Suppressor macrophage treated with lipopolysaccharide for 4 hours (primary cell): ENCODE data around the gene NFAM1.

ENCODE experiments used
- DNase-seq: peaks from one replicate; pipeline ENCODE4 v3.0.0-alpha.2; 2020

Gene NFAM1

DNA sequence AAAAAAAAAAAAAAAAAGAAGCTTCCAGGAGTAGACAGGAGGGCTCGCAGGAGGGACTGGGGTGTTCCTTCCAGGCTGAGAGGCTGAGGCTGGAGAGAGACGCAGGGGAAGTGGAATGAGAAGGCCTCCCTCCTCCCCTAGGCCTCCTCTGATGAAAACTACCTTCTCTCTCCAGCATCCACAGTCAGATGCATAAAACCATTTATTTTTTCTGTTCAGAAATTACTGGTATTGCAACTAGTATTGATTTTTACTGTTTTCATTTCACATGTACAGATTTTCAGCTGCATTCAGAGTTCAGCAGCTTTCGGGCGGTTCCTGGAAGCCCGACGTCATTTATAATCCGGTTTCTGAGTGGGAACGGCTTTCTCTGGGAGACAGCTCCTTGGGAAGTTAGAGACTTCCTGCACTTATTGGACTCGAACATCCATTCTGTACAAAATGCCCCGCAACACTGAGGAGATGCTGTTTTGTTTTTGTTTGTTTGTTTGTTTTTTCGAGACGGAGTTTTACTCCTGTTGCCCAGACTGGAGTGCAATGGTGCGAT is 6.9 kb upstream of the NFAM1 start:
- DNase-seq: no peak

GRCh38 chr22:42438293-42438650 is 6.1 kb upstream of the NFAM1 start:
- no peak for DNase-seq

- peak; percentile 68 for DNase-seq
Measured at GRCh38 chr22:42437488-42438292, 5.5 kb upstream of the NFAM1 start.

DNA sequence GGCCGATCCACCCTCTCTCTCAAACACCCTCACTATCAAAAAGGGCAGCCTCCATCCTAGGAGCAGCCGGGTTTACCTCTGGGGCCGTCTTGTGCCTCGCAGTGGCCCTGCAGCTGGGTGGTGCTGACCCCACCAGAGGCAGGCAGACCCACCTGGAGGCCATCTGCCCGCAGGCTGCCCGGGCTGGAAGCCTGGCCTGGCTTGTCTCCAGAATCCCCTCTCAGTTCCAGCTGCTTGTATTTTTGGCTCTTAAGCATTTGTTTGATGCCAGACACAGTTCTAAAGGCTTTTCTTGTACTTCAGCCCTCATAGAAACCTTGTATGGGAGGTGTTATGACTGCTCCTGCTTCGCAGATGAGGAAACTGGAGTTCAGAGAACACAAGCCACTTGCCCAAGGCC is 4.2 kb upstream of the NFAM1 start:
- DNase-seq: no peak

DNA sequence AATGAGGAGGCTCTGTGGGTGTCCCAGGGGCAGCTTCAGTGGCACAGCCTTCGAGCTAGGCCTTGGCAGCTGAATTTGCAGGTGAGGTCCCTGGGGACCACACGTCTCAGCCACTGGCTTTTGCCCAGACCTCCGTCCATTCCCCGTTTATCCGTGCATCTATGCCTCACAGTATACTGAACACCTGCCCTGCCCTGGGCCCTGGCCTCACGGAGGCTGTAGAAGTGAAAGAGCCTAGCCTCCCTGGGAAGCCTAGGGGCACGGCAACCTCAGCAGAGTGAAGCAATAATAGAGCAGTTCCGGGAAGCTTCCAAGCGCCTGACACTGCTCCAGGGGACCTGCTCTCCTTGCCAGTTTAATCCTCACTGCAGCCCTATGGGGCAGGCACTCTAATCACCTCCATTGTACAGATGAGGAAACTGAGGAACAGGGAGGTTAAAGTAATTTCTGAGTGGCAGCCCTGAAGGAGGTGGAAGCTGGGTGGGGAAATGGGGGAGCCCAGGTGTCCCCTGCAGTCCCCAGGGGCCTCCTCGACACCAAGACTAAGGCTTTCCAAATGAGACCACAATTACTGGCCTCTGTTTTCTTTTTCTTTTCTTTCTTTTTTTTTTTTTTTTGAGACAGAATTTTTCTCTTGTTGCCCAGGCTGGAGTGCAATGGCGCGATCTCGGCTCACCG is 2.7 kb upstream of the NFAM1 start:
- DNase-seq: no peak

- no peak for DNase-seq
Measured at GRCh38 chr22:42433754-42434682, 1.8 kb upstream of the NFAM1 start.

DNA sequence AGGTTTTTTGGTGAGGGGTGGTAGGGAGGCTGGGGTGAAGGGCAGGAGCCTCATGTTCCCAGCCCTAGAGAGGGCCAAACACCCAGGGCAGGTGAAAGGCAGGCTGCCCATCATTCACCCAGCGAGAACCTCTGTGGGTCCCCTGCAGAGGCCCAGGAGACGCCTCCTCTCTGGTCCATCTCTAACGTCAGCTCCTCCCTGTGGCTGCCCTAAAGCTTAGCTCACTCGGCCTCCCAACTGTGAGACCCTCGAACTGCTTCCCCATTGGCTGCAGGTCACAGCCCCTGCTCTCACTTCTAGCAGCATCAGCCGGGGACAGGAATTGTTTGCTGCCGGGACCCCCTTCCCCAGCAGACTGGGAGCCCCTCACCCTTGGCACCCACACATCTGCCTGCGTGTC is 615 bp upstream of the NFAM1 start:
- no peak for DNase-seq

- no peak for DNase-seq
Measured at GRCh38 chr22:42431401-42432019, 693 bp downstream of the NFAM1 start.

DNA sequence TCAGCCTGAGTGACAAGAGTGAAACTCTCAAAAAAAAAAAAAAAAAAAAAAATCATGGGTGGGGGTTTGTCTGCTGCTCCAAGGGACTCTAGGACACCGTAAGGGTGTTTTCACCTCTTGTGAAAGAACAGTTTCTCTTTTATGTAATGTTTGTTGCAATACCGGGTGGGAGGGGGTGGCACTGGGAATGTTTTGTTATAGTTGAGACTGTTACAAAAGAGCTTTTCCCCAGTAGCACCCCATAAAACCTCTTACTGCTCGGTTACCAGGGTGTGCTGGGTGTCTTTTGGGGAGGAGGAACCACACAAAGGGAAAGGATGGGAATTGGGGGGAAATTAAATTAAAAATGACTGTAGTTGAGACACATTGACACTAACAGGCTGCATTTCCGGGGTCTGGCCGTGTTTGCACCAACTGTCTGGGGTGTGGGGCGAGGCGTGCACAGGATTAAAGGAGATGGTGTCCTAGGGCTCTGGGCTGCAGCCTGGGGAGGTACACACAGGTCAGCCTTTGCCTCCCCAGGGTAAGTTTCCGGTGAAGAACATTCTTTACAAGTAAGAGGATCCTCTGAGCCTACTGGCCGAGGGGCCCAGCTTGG is 1.6 kb downstream of the NFAM1 start:
- DNase-seq: peak; percentile 88

DNA sequence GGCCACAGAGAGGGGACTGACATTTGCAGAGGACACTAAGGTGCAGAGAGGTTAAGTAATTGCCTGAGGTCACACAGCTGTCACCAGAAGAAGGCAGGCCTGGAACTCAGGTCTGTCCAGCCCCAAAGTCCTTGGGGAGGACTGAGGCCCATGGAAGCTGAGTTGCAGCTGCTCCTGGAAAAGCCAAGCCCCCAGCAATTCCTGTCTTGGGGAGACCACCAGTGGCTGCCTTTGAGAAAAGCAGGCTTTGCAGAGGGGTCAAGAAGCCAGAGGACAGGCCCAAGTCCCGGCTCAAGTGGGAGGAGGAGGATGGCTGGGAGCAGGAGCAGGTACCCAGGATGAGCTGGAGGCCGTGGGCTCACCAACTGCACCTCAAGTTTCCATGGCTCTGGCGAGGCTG is 3.4 kb downstream of the NFAM1 start:
- DNase-seq: no peak

DNA sequence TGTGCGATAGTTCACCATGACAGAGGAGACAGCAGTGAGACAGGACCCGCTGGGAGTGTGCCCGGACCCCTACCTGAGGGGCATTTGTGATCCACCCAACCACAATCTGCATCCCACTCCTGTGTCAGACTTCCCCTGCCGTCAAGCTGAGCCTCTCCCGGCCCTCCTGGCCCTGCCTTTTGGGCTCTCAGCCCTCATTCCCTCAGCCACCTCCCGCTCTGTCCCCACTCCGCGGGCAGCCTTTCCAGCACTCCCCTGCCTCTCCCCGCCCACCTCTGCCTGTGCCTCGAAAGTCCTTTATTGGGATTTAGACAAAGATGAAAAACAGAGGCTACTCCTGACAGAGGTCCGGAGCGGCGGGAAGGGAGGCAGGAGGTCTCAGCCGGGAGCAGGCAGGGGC is 4.2 kb downstream of the NFAM1 start:
- DNase-seq: no peak

- no peak for DNase-seq
Measured at GRCh38 chr22:42427167-42427566, 5.0 kb downstream of the NFAM1 start.

DNA sequence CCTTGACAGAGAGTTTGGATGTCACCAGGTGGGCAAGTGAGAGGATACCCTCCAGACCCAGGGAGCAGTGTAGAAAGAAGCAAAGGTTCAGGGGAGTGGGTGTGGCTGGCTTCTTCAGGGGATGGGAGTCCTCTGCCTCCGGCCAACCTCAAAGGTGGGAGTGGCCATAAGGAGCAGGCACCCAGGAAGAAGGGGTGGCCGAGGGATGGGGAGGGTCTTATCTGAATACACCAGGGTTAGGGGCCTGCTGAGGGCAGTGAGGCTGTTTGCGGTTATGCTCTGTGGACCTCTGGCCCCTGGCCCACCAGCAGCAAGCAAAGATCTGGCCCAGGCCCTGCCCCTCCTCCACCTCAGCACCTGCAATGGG is 6.2 kb downstream of the NFAM1 start:
- DNase-seq: no peak

GRCh38 chr22:42425337-42425988 is 6.7 kb downstream of the NFAM1 start:
- DNase-seq: no peak

- DNase-seq: peak; percentile 47
Measured at GRCh38 chr22:42419243-42419881, 12.8 kb downstream of the NFAM1 start.

DNA sequence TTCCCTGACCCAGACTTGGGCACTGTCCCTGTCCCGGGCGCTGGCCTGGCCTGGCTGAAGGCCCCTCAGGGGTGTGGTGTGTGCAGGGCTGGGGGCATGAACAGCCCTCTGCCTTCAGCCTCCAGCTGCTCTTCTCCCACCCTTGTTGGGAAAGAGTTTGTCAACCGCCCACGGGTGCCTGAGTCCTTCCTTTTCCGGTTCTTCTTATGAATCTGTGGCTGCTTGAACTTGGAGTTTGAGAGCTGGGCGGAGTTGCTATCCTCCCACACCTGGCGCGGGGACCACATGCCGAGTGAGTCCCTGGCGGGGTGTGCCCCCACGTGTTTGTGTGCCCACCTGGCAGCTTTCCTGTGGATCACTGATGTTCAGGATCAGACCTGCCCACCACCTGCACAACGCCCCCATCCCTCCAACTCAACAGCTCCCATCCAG is 13.4 kb downstream of the NFAM1 start:
- DNase-seq: peak; percentile 79

DNA sequence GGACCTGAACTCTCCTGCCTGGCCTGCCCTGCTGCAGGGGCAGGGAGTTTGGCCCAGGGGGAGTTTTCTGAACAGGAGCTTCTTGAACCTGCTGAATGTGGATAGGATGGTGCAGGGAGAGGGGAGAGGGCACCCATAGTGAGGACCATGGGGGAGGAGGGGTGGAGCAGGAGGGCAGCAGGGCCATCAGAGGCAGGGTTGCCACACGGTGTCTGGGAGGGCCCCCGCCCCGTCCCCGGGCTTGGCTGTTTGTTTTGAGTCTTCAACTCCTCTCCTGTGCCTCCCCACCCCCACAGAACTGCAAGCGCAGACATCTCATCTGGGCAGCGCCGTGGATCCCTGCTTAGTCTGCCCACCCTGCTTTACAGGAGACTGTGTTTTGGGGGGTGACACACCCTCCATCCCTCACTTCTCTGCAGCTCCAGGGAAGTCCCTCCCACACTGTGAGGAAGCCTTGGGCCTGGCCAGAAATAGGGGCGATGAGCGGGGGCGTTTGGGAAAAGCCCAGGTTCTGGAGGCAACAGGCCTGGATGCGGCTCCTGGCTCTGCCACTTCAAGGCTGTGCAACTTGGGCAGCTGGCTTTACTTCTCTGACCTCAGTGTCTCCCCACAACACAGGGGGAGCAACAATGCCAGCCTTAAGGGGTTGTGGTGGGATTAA is 14.4 kb downstream of the NFAM1 start:
- no peak for DNase-seq

DNA sequence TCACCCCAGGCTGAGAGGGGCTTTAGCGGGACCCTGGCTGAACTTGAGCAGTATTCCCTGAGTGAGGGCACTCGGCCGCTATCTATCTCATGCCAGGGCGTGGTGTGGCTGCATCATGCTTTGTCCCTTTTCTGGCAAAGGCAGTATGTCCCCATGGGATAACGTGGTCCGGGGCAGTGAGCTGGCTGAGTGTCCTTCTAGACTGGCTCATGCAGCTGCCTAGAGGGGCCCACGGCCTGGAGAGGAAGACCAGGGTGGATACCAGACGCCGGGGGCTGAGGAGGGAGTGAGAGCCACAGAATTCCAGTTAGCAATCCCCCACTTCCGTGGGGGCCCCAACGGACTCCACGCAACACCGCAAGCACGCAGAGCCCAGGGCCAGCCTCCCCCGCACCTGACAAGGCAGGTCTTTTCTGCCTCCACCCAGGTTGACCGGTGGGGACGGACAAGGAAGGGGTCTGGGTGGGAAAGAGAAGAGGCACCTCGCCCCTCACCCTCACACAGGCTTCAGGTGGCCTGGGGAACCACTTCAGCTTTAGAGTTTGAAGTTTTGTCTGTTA is 15.5 kb downstream of the NFAM1 start:
- DNase-seq: no peak

DNA sequence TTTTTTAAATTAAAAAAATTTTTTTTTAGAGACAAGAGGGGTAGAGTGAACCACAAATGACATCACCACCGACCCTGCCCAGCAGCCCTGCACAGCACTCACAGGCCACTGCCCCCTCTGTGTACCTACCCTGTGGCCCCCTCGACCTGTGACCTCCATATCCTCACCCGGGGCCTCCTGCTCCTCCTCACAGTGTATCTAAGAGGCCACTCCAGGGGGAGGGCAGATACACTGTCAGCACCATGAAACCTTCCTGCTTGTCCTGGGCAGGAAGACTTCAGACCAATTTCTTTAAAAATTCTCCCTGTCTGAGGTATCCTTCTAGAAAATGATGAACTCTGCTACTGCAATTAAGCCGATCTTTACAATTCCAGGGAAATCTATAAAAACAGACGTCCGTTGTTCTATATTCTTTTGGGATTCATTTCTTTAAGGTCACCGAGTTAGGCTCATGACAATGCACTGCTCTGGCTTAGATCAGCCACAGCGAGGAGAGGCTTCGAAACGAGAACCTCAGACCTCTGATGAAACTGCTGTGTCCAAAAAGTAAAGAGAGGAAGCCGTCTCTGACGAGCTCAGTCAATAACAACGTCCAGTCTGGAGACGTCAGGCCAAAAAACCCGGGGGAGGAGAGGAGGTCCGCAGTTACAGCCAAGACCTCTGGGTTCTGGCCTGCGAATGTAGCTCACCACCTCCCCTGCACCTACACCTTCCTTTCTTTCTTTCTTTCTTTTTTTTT is 17.5 kb downstream of the NFAM1 start:
- peak; percentile 63 for DNase-seq

GRCh38 chr22:42414021-42414420 is 18.2 kb downstream of the NFAM1 start:
- DNase-seq: no peak
